Left hindlimb (tissue), 1 donor: Measurements from ENCODE around the gene COL15A1.

Experiments
- DNase-seq: peaks from one replicate; pipeline ENCODE4 v3.0.0-alpha.2; 2018

The COL15A1 gene

DNA sequence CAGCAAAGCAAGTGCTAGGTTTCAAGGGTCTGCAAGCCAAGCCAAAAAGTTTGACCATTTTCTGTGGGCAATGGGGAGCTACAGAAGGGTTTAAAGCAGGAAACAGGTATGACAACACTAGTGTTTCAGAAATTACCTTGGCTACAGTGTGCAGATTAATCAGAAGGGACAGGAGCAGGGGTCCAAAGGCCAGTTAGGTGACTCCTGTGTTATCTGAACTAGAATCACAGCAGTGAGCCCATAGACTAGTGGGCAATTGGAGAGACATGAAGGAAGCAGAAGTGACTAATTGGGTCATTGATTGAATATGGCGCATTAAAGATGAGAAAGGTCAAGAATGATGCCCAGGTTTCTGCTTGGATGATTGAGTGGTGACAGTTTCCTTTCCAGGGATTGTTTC is 119.8 kb downstream of the COL15A1 start:
- no peak for DNase-seq

DNA sequence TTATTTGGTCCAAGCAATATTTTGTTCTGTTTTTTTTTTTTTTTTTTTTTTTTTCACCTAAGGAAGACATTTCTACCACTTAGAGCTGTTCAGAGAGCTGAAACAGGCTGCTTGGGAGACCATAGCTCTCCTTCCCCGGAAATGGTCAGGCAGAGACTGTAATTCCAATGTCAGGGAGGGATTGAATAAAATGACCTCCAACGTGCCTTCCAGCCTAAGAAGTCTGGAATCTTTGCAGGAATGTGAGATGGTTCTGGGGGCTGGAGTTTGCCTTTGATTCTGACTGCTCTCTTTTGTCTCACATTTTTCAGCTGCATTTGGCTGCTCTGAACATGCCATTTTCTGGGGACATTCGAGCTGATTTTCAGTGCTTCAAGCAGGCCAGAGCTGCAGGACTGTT is 122.9 kb downstream of the COL15A1 start:
- no peak for DNase-seq

DNA sequence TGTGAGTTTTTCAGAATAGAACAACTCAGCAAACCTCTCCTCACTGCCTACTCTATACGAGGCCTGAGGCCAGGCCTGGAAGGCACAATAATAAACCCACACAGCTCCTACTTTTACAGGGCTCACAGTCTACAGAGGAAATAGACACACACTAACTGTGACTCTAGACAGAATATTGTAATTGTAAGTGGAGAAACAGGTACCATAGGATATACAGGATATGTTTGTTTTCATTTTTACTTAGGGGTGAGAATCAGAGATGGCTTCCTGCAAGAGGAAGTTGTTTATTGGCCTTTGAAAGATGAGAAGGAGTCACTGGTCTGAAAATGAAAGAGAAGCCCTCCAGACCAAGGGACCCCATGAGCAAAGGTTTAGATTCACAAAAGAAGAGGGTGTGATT is 125.4 kb downstream of the COL15A1 start:
- DNase-seq: no peak

DNA sequence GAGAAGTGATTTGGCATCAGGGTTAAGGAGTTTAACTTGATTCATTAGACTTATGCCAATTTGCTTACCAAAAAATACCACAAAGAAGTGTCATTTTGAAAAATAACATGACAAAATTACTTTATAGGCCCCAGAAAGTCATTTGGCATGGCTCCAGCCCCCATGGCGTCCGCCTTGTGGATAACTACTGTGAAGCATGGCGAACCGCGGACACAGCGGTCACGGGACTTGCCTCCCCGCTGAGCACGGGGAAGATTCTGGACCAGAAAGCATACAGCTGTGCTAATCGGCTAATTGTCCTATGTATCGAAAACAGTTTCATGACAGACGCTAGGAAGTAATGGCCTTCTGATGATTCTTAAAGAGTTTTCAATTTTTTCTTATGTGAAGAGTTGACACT is 125.8 kb downstream of the COL15A1 start:
- DNase-seq: no peak

DNA sequence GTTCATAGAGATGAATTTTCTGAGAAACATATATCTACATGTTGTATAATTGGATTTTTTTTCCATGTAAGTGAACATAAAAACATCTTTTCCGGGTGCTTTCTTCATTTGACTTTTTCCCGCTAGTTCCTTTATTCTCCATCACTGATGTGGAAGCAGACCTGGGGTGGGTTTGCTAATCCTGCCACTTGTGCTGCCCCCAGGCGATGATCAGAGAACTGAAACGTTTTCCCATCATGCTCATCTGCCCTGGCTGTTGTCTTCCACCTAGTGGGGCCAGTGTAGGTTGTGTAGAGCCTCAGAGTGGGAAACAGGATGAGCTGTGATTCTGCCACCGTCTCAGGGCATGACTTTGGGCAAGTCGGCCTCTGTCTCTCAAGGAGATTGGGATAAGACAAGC is 127.0 kb downstream of the COL15A1 start:
- no peak for DNase-seq

DNA sequence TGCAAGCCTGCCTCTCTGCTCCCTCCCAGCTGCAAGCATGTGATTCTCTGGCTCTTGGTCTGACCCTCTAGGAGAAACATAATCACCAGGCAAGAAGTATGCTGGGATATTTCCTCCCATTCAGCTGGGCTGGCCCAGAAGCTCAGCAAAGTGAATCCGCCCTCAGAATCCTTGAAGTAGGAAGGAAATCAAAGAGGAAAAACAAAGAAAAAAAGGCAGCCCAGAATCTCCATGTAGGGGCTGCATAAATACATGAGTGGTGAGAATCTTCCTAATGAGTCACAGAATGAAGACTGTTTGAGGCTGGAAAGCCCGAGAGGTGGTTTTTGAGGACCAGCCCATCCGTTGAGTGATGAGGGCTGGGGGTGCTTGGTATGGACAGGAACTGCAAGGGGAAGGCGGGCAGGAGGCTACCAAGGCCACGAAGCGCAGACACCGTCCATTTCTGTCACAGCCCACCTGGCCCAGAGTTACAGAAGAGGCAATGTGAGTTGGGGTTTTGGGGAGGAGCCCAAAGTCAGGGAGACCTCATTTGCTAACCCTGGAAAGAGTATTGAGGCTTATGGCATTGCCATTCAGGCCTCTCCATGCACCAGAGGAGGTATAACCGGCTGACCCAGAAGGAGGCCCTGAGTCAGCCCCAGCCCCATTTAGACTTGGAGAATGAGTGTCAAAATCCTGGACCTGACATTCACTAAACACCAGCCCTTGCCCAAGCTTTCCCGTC is 127.8 kb downstream of the COL15A1 start:
- no peak for DNase-seq

DNA sequence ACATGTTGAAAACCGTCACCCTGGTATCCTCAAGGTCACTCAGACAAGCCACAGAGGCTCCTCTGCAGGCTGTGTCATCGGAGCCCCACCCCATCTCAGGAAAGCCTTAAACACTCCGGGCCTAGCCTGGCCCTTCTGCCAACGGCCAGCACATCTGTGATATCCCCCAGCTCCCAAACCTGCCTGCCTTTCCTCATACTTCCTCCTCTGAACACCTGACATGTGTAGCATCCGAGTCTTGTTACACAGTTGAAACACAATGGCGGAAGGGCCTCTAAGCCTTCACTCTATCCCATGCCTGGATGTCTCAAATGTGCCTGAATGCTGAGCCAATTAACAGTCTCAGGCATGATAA is 128.3 kb downstream of the COL15A1 start:
- no peak for DNase-seq

DNA sequence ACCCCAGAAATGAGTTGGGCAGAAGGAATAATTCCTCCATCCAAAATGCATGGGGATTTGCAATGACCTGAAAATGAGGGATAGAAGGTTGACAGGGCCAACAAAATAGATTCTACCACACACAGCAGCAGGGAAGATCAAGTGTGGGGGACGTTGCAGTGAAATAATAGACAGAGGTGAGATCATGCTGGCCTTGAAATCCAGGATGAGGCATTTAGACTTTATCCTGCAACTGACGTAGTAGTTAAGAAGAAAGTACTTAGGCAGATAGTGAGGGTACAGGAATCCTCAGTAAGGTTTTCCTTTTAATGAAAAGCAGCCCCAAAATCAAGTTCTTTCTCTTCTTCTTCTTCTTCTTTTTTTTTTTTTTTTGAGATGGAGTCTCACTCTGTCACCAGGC is 129.6 kb downstream of the COL15A1 start:
- DNase-seq: no peak

DNA sequence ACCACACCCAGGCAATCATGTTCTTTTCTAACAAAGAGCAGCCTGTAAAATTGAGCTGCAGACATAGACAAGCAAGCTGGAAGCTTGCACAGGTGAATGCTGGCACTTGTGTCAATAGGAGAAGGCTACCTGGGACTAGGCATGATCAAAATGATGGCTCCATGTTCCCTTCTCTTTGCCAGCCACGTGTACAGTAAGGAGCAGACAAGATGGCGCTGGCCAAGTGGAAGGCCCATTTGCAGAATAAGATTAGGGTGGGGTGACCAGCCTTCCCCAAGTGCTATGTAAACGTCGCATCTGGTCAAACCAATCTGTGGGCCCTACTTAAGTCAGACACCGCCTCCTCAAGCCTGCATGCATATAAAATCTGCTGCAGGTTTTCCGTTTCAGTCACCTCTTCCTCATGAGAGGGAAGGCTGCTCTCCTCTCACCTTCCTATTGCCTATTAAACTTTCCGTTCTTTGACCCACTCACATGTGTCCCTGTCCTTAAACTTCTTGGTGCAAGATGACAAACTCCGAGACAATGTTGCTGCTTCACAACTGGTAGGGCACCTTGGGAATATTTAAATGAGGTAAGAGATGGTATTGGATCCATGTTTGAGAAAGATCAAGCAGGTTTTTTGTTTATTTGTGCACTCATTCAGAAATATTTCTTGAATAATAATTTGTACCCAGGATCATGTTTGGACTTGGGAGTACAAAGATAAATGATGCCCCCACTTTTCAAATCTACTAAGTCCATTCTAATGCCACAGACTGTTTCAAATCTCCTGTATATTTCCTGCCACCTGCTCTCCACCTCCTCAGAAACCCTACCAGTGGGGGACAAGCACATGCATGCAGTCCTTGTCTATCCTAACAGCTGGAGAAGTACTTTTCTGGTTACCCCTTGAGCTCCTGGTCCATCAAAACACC is 130.5 kb downstream of the COL15A1 start:
- no peak for DNase-seq

DNA sequence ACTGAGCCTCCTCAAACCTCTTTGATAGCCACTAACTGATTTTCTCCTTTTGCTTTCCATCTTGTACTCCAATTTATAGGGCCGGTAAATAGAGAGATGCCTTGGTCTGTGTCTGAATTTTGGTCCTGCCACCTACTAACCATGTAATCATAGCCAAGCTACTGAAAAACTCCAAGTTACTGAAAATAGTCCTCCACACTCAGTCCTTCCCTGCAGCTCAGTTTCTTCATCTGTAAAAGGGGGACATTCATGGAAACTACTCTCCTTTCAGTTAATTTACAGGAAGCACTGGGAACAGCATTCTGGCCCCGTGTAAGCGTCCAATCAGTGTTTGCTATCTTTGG is 131.2 kb downstream of the COL15A1 start:
- DNase-seq: no peak

DNA sequence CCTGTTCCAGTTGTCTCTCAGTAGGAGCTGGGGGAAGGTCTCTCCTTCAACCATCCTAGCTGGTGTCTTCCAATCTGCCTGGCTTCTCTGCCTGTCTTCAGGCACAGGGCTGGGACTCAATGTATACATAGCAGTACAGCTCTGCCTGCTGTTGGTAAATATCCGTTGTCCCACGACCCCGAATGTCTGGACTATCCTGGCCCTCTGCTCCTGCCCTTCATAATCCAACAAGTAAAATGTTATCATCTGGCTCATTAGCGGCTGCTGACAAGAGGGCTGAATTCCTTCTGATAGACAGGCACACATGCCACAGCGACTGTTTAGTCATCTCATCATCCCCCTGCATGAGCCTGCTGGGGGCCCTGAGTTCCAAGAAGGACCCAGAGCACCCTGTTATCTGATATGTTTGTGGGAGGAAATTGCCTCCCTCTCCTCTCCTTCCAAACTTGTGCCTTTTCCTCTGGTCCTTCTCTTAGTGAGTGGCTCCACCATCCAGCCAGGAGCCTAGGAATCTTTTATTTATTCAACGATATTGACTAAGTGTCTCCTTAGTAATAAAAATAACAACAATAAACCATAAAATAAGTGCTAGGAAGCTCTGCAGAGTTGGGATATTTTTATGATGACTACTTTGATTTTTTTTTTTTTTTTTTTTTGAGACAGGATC is 131.7 kb downstream of the COL15A1 start:
- DNase-seq: no peak

DNA sequence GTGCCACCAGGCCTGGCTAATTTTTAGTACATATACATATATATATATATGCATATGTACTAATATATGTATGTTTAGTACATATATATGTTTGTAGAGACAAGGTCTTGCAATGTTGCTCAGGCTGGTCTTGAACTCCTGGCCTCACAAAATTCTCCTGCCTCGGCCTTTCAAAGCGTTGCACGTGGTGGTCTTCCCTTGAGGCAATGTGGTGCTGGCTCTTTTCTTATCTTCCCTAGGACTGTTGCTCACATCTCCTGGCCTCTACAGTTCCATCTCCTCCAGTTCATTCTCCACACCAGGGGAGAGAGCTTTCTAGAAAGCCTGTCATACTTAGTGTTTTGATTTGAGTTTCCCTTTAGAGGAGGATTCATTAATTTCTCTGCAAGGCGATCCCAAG is 132.3 kb downstream of the COL15A1 start:
- no peak for DNase-seq

DNA sequence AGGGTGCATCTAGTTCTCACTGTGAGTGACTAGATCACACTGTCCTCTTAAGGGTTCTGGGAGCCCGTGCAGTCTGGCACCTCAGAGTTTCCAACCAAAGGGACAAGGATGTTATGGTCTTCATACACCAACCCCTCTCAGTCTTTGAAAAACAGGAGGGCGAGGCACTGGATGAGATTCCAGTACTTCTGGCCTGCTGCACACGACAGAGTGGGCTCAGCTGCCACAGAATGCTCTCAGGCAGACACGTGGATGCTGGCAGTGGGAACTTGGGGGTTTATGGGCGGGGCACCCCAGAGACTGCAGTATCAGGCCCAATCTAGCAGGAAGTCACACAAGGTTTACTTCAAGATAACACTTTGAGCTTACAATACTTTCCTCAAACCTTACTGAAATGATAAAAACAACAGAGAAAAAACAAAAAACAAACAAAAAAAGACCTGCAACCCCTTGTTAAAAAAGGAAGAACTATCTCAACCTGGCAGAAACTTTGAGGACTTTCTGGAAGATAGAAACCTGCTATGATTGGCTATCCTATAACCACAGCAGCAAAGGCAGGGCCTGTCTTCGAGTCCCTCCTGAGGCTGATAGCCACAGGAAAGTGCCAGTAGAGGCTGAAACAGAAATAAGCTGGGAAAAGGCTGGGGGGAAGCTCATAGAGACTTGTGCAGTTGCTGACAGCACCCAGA is 132.9 kb downstream of the COL15A1 start:
- no peak for DNase-seq

DNA sequence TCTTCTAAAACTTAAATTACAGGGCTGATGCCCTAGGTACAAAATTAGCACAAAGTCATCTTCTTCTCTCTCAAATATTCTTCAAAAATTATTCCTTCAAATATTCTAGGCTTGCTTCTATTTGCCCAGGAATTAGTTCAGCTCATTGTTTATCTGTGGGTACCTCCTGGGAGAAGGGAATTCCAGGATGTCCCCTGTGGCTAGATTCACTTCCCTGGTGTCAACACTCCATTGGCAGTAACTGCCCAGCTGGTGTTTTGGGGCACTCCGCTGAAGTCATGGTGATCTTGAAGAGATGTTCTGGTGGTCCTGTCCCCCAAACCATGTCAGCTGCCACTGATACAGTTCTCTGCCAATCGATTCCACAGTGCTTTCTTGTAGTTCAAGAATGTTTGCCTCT is 135.0 kb downstream of the COL15A1 start:
- no peak for DNase-seq

DNA sequence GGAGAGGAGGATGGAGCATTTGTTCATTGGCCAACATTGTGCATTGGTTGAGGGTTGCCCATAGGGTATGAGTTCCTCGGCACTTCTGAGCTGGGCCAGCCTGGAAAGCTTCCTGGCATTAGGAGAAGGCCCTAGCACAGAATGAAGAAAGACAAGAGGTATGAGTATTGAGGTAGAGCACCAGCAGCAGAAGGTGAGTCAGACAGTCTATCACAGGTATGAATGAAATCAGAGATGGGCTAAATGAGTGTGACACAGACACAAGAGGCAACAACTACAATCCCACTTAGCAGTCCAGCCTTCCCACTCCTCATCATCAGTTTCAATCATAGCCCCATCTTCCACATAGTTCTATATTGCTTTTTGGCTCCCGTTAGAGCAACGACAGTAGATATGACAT is 135.8 kb downstream of the COL15A1 start:
- no peak for DNase-seq

DNA sequence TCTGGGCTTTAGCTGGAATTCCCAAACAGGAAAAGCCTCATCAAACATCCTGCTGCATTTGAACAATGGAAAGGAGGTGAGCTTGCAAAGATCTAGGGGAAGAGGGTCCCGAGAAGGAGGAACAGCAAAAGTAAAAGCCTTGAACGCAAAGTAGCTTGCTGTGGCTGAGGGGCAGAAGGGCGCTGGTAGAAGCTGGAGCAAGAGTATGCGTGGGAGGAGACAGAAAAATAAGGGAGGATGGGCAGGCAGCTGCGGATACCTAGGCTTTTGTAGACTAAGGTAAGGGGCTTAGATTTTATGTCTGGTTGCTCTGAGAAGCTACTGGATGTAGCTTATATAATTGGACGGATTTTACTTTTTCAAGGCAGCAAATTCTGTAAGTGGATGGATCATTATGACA is 139.3 kb downstream of the COL15A1 start:
- no peak for DNase-seq

DNA sequence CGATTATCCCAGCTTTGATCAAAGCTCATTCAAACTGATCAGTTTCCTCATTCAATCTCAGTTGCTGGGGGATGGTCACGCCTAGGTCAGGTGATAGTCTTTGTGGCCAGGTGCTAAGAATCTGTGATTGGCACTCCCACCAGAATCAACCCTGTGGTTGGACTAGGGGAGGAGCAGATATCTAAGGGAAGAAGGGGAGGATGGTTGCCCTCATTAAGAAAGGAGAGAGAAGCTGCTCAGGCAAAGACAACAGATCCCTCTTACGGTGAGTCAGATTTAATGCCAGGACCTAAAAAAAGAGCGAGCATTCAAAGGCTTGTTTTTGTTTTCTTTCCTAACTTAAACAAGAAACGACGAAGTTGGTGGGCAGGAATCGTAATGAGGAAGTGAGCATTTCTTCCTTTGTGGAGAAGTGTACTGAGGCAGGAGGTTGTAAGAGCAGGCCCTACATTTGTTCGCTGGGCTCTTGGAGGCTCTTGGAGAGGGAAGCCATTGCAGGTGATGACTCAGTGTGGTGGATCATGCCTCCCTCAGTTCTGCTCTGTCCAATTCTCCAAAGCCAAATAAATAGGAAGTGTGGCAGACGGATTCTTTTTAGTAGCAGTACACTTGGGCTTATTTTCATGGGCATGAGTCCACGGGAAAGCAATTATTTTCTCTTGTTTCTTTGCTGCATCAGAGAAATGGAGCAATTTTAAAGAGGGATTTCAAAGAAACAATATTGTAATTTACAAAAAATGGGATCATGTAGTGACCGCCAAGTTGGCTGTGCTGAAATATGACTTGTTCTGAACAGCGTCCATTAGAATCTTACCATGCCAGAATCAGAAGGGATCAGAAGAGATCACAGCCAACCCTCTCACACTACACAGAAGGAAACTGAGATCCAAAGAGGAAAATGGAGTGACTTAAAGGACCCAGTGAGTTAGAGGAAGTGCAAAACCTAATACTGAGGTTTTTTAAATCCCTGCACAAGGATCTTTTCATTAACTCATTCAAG is 142.5 kb downstream of the COL15A1 start:
- no peak for DNase-seq

DNA sequence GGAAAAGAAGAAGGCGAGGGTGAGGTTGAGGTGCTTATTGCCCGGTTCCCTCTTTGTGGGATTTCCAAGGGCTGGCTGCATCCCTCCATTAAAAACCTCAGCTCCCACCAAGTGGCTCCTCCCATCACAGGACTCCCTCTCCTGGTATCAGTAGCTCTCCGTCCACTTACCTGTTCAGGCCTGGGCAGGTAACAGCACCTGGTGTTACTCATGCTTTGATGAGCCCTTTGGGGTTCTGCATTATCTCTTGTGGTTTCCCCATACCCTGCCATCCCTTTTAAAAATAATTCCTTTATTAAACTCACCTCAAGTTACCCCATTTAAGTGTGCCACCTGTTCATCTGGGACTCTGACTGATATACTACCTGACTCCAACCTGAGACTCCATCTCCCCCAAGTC is 143.8 kb downstream of the COL15A1 start:
- no peak for DNase-seq

DNA sequence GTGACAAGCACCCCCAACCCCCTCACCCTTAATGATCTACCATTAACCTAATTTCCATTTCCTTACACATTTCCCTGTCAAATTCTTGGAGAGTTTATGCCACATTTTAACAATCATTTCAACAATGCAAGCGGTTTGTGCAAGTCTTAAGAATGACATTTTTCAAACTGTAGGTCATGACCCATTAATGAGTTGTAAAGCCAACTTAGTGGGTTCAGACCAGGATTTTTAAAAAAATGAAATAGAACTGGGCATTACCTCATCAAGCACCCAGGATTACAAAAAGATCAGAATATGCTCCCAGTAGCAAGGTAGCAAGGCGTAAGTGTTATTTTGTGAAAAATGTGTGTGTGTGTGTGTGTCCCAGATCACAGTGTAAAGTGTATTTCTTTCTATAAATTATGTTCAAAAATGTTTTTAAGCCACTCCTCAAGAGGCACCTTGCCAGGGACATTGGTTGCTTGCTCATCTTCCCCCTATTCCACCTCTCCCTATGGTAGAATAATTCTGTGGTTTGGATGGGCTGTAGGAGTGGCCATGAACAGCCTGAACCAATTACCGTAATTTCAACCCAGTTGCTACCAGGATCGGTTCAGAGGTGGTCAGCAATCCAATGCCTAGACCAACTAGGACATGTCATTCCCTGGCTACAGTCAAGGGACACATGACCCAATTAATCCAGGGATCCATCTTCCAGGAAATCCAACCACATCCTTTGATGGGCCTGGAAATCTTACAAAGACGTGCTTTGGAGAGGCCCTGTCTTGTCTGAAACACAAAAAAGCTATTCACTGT is 146.8 kb downstream of the COL15A1 start:
- no peak for DNase-seq

DNA sequence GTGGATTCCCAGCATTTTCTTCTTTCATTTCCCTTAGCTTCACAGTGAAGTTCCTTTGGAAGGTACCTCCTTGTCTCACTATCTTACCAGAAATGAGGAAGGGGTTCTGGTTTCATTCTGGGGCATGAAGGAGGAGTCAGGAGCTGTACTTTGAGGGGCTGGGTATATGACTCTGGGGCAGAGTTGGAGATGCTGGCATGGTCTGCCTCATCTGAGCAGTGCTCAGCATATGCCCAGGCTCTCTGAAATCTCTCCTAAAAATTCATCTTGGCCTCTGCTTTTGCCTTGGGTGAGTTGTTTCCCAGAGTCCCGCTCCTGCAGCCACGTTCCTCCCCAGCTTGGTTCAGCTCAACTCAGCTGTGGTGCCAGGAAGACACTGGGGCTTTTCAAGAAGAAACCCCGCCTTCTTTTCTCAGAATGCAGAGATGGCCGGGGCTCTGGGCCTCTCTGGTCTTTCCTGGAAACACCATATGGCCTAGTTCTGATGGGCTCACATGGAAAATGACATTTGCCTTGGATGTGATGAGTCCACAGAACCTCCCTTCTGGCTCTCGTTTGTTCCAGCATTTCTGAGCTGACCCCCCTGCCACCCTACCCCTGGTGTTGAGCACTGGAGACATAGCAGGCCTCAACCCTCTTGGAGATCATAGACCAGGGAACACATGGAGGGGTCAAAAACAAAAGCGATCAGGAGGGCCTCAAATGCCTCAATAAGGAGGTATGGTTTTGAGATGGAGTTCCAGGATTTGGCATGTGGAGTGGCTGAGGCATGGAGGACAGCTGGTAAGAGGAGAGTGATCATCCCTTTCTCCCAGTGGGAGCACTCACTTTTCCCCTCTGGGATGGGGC is 149.2 kb downstream of the COL15A1 start:
- no peak for DNase-seq

DNA sequence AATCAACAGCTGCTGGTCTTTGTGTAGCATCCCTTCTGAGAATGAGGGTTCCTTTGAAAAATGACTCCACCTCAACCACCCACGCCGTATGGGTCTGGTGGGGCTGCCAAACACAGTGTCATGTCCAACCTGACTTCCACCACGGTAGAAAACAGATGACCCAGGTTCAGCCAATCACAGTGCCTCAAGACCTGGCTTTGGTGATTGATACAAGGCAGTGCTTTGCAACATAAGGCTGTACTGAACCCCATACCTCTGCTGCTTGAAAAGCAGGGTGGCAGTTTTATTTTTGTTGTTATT is 149.7 kb downstream of the COL15A1 start:
- DNase-seq: no peak
